Measurements from ENCODE around the gene CRIM1. TPM values are rescaled to one million over a fixed set of nuclear protein-coding genes. Genes with fewer than 3 reads are reported as not detected.

The CRIM1 gene
- total and polyA plus RNA-seq, 12 donors, result 7.6 to 66.3 (median 24.3) TPM

DNA sequence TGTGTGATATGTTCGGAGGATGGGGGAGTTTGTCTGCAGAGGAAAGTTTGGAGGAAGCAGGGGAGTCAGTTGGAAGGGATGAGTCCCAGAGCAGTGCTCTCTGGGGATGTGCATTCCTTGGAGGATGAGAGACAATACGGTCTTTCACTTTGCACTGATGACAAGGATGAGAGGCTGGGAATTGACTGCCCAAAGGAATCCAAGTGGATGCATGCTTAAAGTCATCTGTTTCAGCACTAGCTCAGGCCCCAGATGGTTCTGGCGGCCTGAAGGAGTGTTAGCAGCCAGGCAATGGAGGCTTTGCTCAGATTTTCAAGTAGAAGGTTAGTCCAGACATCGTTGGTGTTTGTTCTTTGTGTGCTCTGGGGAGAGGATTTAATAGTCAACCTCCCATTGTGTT is 100.2 kb downstream of the CRIM1 start:
- TF ChIP-seq CTCF (IDR thresholded peaks at IDR 0.05) (no peak), POLR2A (IDR thresholded peaks at IDR 0.05) (no peak)
- Histone ChIP-seq H3K4me3 (no peak overlapping the region), H3K27me3 (no peaks in the 10 kb centered on the region), H3K9me3 (replicated peaks in 1 of 3) (no peaks in the 10 kb centered on the region), H3K27ac (peak overlapping the region in 3 of 5 donors; percentile 34 to 71 (median 42)), H3K36me3 (replicated peaks in 1 of 2) (no peaks in the 10 kb centered on the region), H3K4me1 (replicated peaks in 1 of 2) (peaks cover 5 to 29% of the 10 kb centered on the region in 2 donors)
- DNase-seq, result no peak
- intact Hi-C loops (cut with DNase I), result loop anchor here in 1 of 2 donors (10.0 kb wide), 1 partner anchor 101 kb away; the partner anchor contains the start of gene CRIM1
- 77 to 85% (median 84%) methylated on average over 4 of the region's 4 CpGs for WGBS, 4 donors

DNA sequence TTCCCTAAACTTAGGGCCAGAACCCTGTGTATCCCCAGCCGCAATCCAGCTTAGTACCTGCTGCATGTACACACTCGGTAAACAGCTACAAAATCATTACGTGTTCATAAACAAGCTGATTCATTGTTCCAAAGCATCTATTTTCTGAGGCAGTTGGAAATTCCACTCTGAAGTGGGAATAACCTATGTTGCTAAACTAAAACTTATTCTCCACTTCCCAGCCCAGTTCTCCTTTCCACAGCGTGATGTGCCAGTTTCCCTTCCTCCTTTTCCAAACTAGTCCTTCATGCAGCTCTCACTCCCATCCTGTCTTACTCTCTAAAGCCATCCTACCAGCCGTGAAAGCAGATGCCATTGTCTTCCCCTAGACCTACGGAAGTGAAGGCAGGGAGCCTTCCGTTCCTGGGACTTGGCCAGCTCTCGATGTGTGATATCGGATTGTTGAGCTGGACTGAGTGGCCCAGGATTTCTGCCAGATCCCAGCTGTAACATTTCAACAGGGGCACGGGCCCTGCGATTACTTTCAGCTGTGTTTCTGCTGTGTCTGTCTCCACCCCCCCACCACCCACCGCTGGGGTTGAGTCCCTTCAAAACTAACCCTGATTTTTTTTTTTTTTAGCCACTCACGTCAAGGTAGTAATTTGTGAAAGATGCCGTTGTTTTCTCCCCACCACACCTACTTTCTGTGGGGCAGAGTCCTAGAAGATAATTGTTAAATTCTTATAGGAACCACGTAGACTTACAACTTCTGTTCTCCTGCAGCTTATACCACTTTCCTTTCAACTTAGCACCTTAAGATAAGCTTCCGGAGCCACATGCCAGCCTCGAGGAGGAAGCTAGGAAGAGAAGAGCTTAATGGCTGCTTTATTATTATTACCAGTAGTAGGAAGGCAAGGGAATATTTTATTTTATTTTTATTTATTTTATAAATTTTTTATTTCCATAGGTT is 100.9 kb downstream of the CRIM1 start:
- 58 to 66% (median 62%) methylated on average over 17 of the region's 17 CpGs for WGBS, 4 donors
- Histone ChIP-seq H3K9me3 (replicated peaks in 1 of 3) (no peaks in the 10 kb centered on the region), H3K36me3 (replicated peaks in 1 of 2) (no peaks in the 10 kb centered on the region), H3K27me3 (no peaks in the 10 kb centered on the region), H3K4me3 (no peak overlapping the region), H3K27ac (peak overlapping the region in 3 of 5 donors; percentile 34 to 71 (median 42)), H3K4me1 (replicated peaks in 1 of 2) (peaks cover 12 to 26% of the 10 kb centered on the region in 2 donors)
- intact Hi-C loops (cut with DNase I), result loop anchor here in 1 of 2 donors (10.0 kb wide), 1 partner anchor 102 kb away; the partner anchor contains the start of gene CRIM1
- peak; percentile 20 to 82 (median 47) for DNase-seq
- TF ChIP-seq CTCF (IDR thresholded peaks at IDR 0.05), result no peak

- H3K27me3 ChIP-seq, result no peaks in the 10 kb centered on the region
- no peak overlapping the region for H3K4me3 ChIP-seq
- H3K27ac ChIP-seq, result no peak overlapping the region
- no peak for DNase-seq
- no peak for TF ChIP-seq POLR2A (IDR thresholded peaks at IDR 0.05)
- no peak for TF ChIP-seq CTCF (IDR thresholded peaks at IDR 0.05)
- no peaks in the 10 kb centered on the region for H3K9me3 ChIP-seq (replicated peaks in 1 of 3)
- 89 to 96% (median 91%) methylated on average over 5 of the region's 5 CpGs for WGBS, 4 donors
- H3K4me1 ChIP-seq (replicated peaks in 1 of 2), result peaks cover 14 to 26% of the 10 kb centered on the region in 2 donors
- H3K36me3 ChIP-seq (replicated peaks in 1 of 2), result no peaks in the 10 kb centered on the region
- intact Hi-C loops (cut with DNase I), result loop anchor here in 1 of 2 donors (10.0 kb wide), 1 partner anchor 103 kb away; the partner anchor contains the start of gene CRIM1
Measured at GRCh38 chr2:36458106-36458505, 102.5 kb downstream of the CRIM1 start.

DNA sequence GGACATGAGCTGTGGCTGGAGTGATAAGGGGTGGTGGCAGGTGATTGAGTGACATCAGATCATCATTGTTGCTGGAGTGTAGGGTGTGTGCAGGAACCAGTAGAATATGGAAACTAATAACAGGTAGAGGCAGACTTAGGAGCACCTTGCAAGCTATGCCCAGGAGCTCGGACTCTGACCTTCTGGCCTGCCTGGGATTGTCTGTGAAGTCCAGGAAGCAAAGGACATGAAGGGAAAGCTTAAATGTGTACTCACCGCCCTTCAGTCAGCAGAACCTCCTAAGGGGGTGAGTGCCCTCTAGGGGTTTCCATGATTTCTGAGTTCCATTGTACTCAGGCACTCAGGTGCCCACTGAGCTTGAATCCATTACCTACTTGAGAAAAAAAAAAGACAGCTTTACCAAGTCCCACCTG is 104.2 kb downstream of the CRIM1 start:
- Histone ChIP-seq H3K4me3 (no peak overlapping the region), H3K27me3 (no peaks in the 10 kb centered on the region), H3K27ac (no peak overlapping the region), H3K36me3 (replicated peaks in 1 of 2) (no peaks in the 10 kb centered on the region), H3K9me3 (replicated peaks in 1 of 3) (no peaks in the 10 kb centered on the region), H3K4me1 (replicated peaks in 1 of 2) (peaks cover 14 to 26% of the 10 kb centered on the region in 2 donors)
- peak; percentile 22 to 62 (median 38) for DNase-seq
- intact Hi-C loops (cut with DNase I), result loop anchor here (10.0 kb wide), 1 partner anchor 105 kb away; the partner anchor contains the start of gene CRIM1 (in 2 of the 2)
- TF ChIP-seq CTCF (IDR thresholded peaks at IDR 0.05) (peak in 5 of 6 experiments; percentile 10 to 53 (median 42)), POLR2A (IDR thresholded peaks at IDR 0.05) (no peak)
- WGBS, 4 donors, result 41 to 63% (median 57%) methylated on average over 2 of the region's 2 CpGs
